ENCODE measurements around the gene ATL2. TPM values are rescaled to one million over a fixed set of nuclear protein-coding genes. Genes with fewer than 3 reads are reported as not detected.

ATL2 gene
- total RNA-seq, 1 donor from 2014 or later: 45.8 TPM

DNA sequence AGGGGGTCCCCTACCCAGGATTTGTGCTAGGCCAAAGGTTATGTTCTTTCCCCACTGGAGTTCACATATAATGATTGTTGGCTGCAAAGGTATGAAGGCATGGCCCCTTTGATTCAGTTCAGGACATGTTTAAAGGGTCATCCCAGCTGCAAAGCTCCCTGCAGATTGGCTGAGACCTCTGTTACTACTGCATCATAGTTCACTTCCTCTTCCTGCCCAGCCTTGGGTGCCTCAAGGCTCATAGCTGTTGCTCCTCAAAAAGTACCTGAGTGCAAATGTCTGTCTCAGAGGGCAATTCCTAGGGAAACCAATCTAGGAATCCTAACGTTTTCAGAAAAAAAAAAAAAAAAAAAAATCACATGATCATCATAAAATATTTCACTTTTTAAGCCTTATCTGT is 125.1 kb downstream of the ATL2 start:
- H3K4me3 Mint-ChIP-seq (ENCODE audit: unreplicated experiment): no peak overlapping the region
- no peaks in the 10 kb centered on the region for H3K36me3 Mint-ChIP-seq (ENCODE audit: unreplicated experiment)
- peaks cover 14% of the 10 kb centered on the region for H3K4me1 Mint-ChIP-seq (ENCODE audit: unreplicated experiment)
- TF ChIP-seq, protein P1, sequence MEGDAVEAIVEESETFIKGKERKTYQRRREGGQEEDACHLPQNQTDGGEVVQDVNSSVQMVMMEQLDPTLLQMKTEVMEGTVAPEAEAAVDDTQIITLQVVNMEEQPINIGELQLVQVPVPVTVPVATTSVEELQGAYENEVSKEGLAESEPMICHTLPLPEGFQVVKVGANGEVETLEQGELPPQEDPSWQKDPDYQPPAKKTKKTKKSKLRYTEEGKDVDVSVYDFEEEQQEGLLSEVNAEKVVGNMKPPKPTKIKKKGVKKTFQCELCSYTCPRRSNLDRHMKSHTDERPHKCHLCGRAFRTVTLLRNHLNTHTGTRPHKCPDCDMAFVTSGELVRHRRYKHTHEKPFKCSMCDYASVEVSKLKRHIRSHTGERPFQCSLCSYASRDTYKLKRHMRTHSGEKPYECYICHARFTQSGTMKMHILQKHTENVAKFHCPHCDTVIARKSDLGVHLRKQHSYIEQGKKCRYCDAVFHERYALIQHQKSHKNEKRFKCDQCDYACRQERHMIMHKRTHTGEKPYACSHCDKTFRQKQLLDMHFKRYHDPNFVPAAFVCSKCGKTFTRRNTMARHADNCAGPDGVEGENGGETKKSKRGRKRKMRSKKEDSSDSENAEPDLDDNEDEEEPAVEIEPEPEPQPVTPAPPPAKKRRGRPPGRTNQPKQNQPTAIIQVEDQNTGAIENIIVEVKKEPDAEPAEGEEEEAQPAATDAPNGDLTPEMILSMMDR (IDR thresholded peaks at IDR 0.05): no peak
- H3K9me3 Mint-ChIP-seq (ENCODE audit: unreplicated experiment): peaks cover 4% of the 10 kb centered on the region
- H3K27ac Mint-ChIP-seq (ENCODE audit: unreplicated experiment): no peak overlapping the region
- DNase-seq (ENCODE audit: extremely low spot score, unreplicated experiment): no peak
- H3K27me3 Mint-ChIP-seq (ENCODE audit: unreplicated experiment): no peaks in the 10 kb centered on the region

DNA sequence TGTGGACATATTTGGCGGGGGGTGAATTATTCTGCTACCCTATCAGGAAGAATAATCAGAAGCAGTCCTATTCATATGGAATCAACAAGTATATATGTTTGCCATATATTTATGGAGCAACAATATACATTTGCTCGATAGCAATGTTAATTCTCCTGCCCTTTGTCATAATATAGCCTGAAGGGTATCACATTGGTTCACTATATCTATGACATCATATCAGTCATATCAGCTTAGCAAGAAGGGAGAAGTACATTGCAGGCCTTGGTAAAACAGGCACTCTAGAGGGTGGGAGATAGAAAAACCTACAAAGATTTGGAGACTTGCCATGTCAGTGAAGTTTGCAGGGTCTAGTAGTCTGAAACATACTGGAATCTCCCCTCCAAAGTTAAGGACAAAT is 128.4 kb downstream of the ATL2 start:
- H3K36me3 Mint-ChIP-seq (ENCODE audit: unreplicated experiment): no peaks in the 10 kb centered on the region
- H3K27ac Mint-ChIP-seq (ENCODE audit: unreplicated experiment): no peak overlapping the region
- peaks cover 14% of the 10 kb centered on the region for H3K4me1 Mint-ChIP-seq (ENCODE audit: unreplicated experiment)
- peaks cover 4% of the 10 kb centered on the region for H3K9me3 Mint-ChIP-seq (ENCODE audit: unreplicated experiment)
- TF ChIP-seq, protein P1 (IDR thresholded peaks at IDR 0.05): no peak
- no peak for DNase-seq (ENCODE audit: extremely low spot score, unreplicated experiment)
- H3K27me3 Mint-ChIP-seq (ENCODE audit: unreplicated experiment): no peaks in the 10 kb centered on the region
- H3K4me3 Mint-ChIP-seq (ENCODE audit: unreplicated experiment): no peak overlapping the region

DNA sequence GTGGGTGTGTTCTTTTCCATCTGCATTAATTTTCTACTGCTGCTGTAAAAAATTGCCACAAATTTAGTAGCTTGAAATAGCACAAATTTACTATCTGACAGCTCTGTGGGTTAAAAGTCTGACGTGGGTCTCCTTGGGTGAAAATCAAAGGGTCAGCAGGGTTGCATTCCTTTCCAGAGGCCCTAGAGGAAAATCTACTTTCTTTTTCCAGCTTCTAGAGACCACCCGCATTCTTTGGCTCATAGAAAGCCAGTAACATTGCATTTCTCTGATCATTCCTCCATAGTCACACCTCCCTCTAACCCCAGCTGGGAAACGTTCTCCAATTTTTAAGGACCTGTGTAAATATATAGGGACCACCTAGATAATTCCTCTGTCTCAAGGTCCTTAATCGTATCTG is 128.8 kb downstream of the ATL2 start:
- no peaks in the 10 kb centered on the region for H3K27me3 Mint-ChIP-seq (ENCODE audit: unreplicated experiment)
- TF ChIP-seq, protein P1 (IDR thresholded peaks at IDR 0.05): no peak
- H3K36me3 Mint-ChIP-seq (ENCODE audit: unreplicated experiment): no peaks in the 10 kb centered on the region
- peaks cover 4% of the 10 kb centered on the region for H3K9me3 Mint-ChIP-seq (ENCODE audit: unreplicated experiment)
- no peak for DNase-seq (ENCODE audit: extremely low spot score, unreplicated experiment)
- H3K27ac Mint-ChIP-seq (ENCODE audit: unreplicated experiment): no peak overlapping the region
- H3K4me3 Mint-ChIP-seq (ENCODE audit: unreplicated experiment): no peak overlapping the region
- peaks cover 18% of the 10 kb centered on the region for H3K4me1 Mint-ChIP-seq (ENCODE audit: unreplicated experiment)

DNA sequence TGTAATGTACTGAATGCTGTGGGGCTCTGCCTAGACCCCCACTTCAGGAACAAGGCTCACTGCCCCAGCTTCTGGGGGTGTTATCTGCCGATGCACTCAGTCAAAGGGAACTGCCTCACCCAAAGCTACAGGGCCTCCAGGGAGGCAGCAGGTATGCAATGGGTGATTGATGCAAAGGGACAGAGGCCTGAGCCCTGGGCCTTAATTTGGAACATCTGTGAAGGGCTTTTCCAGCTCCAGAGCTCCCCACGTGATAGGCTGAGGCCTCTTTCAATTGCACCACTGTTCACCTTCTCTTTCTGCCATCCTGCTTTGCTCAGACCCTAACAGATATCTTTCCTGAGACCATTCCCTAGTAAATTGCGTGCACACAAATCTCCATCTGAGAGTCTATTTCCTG is 131.0 kb downstream of the ATL2 start:
- H3K4me1 Mint-ChIP-seq (ENCODE audit: unreplicated experiment): peaks cover 29% of the 10 kb centered on the region
- no peaks in the 10 kb centered on the region for H3K27me3 Mint-ChIP-seq (ENCODE audit: unreplicated experiment)
- H3K27ac Mint-ChIP-seq (ENCODE audit: unreplicated experiment): no peak overlapping the region
- no peaks in the 10 kb centered on the region for H3K36me3 Mint-ChIP-seq (ENCODE audit: unreplicated experiment)
- TF ChIP-seq, protein P1 (IDR thresholded peaks at IDR 0.05): no peak
- peaks cover 4% of the 10 kb centered on the region for H3K9me3 Mint-ChIP-seq (ENCODE audit: unreplicated experiment)
- H3K4me3 Mint-ChIP-seq (ENCODE audit: unreplicated experiment): no peak overlapping the region
- DNase-seq (ENCODE audit: extremely low spot score, unreplicated experiment): no peak

DNA sequence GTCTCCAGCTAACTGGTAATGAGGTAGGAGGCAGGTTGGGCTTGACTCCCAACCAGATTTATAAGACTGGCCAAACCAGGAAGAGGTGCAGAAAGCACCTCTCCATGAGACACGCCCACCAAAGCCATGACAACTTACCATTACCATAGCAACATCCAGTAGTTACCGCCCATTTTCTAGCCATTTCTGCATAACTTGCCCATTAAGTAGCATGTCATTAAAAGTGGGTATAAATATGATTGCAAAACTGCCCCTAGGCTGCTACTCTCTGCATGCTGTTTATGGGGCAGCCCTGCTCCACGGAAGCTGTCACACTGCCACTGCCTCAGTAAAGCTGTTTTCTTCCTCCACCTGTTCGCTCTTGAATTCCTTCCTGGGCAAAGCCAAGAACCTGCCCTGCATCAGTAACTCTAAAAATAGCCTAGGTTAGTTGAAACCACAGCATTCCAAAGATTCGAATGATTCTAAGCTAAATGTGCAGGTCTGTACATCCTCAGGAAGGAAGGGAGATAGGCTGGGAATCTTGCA is 131.9 kb downstream of the ATL2 start:
- TF ChIP-seq, protein P1 (IDR thresholded peaks at IDR 0.05): no peak
- Mint-ChIP-seq H3K27ac (ENCODE audit: unreplicated experiment) (no peak overlapping the region), H3K36me3 (ENCODE audit: unreplicated experiment) (no peaks in the 10 kb centered on the region), H3K9me3 (ENCODE audit: unreplicated experiment) (peaks cover 3% of the 10 kb centered on the region), H3K4me3 (ENCODE audit: unreplicated experiment) (no peak overlapping the region), H3K4me1 (ENCODE audit: unreplicated experiment) (peaks cover 29% of the 10 kb centered on the region), H3K27me3 (ENCODE audit: unreplicated experiment) (no peaks in the 10 kb centered on the region)
- DNase-seq (ENCODE audit: extremely low spot score, unreplicated experiment): no peak

Data from osteocyte (in vitro differentiated cells).